Measurements from ENCODE around the gene MYO9B.

- no peak for TF ChIP-seq EZH2 (IDR thresholded peaks at IDR 0.05; ENCODE audit: insufficient read depth, poor library complexity, severe bottlenecking)
- TF ChIP-seq EZH2phosphoT487 (IDR thresholded peaks at IDR 0.05; ENCODE audit: insufficient read depth, low read depth), result no peak
Measured at GRCh38 chr19:17185590-17185989, 110.0 kb downstream of the MYO9B start.

All from GM23248 (cell line).